Activated naive CD4-positive, alpha-beta T cell treated with anti-CD3 and anti-CD28 coated beads, Interleukin-2, amount 50 U/mL, for 16 hours (primary cell): ENCODE measurements around the gene ETV6.

Source experiments
- DNase-seq: peaks from one replicate; pipeline ENCODE4 v3.0.0-alpha.2; 2020

The ETV6 gene

GRCh38 chr12:11836282-11837151 is 187.0 kb downstream of the ETV6 start:
- DNase-seq = peak; percentile 68

- DNase-seq = no peak
Measured at GRCh38 chr12:11837216-11837934, 187.9 kb downstream of the ETV6 start.

GRCh38 chr12:11838403-11838802 is 188.9 kb downstream of the ETV6 start:
- DNase-seq = no peak

GRCh38 chr12:11839091-11839641 is 189.7 kb downstream of the ETV6 start:
- DNase-seq = no peak

GRCh38 chr12:11840366-11840765 is 190.9 kb downstream of the ETV6 start:
- DNase-seq = no peak

- DNase-seq = no peak
Measured at GRCh38 chr12:11846488-11846887, 197.0 kb downstream of the ETV6 start.

GRCh38 chr12:11847539-11847938 is 198.1 kb downstream of the ETV6 start:
- DNase-seq = no peak

GRCh38 chr12:11849757-11850504 is 200.5 kb downstream of the ETV6 start:
- no peak for DNase-seq

- no peak for DNase-seq
Measured at GRCh38 chr12:11853126-11853525, 203.7 kb downstream of the ETV6 start.

GRCh38 chr12:11854011-11854499 is 204.6 kb downstream of the ETV6 start:
- no peak for DNase-seq

GRCh38 chr12:11855983-11856374 is 206.5 kb downstream of the ETV6 start:
- no peak for DNase-seq

- DNase-seq = no peak
Measured at GRCh38 chr12:11856971-11857370, 207.5 kb downstream of the ETV6 start.

GRCh38 chr12:11859705-11860425 is 210.4 kb downstream of the ETV6 start:
- no peak for DNase-seq

GRCh38 chr12:11861155-11861863 is 211.8 kb downstream of the ETV6 start:
- no peak for DNase-seq

GRCh38 chr12:11861864-11862600 is 212.6 kb downstream of the ETV6 start:
- DNase-seq = no peak

GRCh38 chr12:11862798-11863197 is 213.3 kb downstream of the ETV6 start:
- DNase-seq = no peak

GRCh38 chr12:11863478-11863906 is 214.0 kb downstream of the ETV6 start:
- DNase-seq = no peak

- DNase-seq = no peak
Measured at GRCh38 chr12:11863988-11864387, 214.5 kb downstream of the ETV6 start.

- no peak for DNase-seq
Measured at GRCh38 chr12:11865824-11866223, 216.3 kb downstream of the ETV6 start.

- no peak for DNase-seq
Measured at GRCh38 chr12:11868027-11868426, 218.6 kb downstream of the ETV6 start.

- no peak for DNase-seq
Measured at GRCh38 chr12:11869406-11869805, 219.9 kb downstream of the ETV6 start.
